Activated CD4-positive, alpha-beta T cell treated with anti-CD3 and anti-CD28 coated beads for 36 hours (primary cell): Measurements from ENCODE around the gene KCNAB1. TPM values are rescaled to one million over a fixed set of nuclear protein-coding genes. Genes with fewer than 3 reads are reported as not detected.

Experiments used
- ATAC-seq: fragments of 200-7000 bp; cut with Tn5 transposase; one replicate; pipeline ENCODE4 v1.10.0; 2021; ENCODE audit warnings: mild to moderate bottlenecking, moderate library complexity
- CTCF ChIA-PET: fragments of 350-600 bp; sonication (Branson Sonifier 250); formaldehyde crosslinking; loops from one replicate; lab custom pipeline; 2021; ENCODE audit warnings: antibody characterized with exemption; lab: Charles Lee
- POLR2A ChIA-PET: fragments of 350-600 bp; sonication (Branson Sonifier 250); formaldehyde crosslinking; loops from one replicate; lab custom pipeline; 2021; ENCODE audit warnings: antibody characterized with exemption, inconsistent platforms; lab: Charles Lee
- DNase-seq: peaks from one replicate; pipeline ENCODE4 v3.0.0-alpha.2; 2020
- H3K27ac Mint-ChIP-seq: one replicate; pipeline ENCODE4 v1.8.0; 2021; ENCODE audit warnings: mixed read lengths
- H3K27me3 Mint-ChIP-seq: one replicate; pipeline ENCODE4 v1.8.0; 2021; ENCODE audit warnings: mixed read lengths
- H3K36me3 Mint-ChIP-seq: one replicate; pipeline ENCODE4 v1.8.0; 2021; ENCODE audit warnings: low read depth, mixed read lengths
- H3K4me1 Mint-ChIP-seq: one replicate; pipeline ENCODE4 v1.8.0; 2021; ENCODE audit warnings: mixed read lengths
- H3K4me3 Mint-ChIP-seq: one replicate; pipeline ENCODE4 v1.8.0; 2021; ENCODE audit warnings: mild to moderate bottlenecking, moderate library complexity, mixed read lengths
- H3K9me3 Mint-ChIP-seq: one replicate; pipeline ENCODE4 v1.8.0; 2021; ENCODE audit warnings: low read depth, mixed read lengths
- intact Hi-C, 2 experiments: fragments of 100-400 bp; cut with DNase I in 1 of 2; cut with micrococcal nuclease in 1 of 2; formaldehyde crosslinking; loops; one replicate each; pipeline versions ENCODE4 v1.14.2 to v1.15.1; 2022 to 2024; cut with DNase I, micrococcal nuclease
- total RNA-seq, 2 experiments: library from RNA; stranded (reverse); gene quantifications; one replicate each; pipeline ENCODE4 v1.2.3, GENCODE V29; 2021

KCNAB1 gene
- total RNA-seq, 2 experiments from 2014 or later, result not detected

- Mint-ChIP-seq H3K36me3 (no peaks in the 10 kb centered on the region), H3K4me1 (no peaks in the 10 kb centered on the region)
- CTCF ChIA-PET, result interaction anchor here (1.0 to 1.4 kb wide), 5 partner anchors 11 to 291 kb away, joined by 3 to 7 read pairs (median 3); no protein-coding TSS in a partner anchor
Observed at GRCh38 chr3:156443079-156443478, 322.7 kb downstream of the KCNAB1 start.

GRCh38 chr3:156445117-156446090, 325.0 kb downstream of the KCNAB1 start:
- H3K9me3 Mint-ChIP-seq, result no peaks in the 10 kb centered on the region
- ATAC-seq (no peak), DNase-seq (no peak)
- no peak overlapping the region for H3K27ac Mint-ChIP-seq
- ChIA-PET CTCF (interaction anchor here (1.0 kb wide), 1 partner anchor 65 kb away, joined by 3 read pairs; no protein-coding TSS in a partner anchor), POLR2A (interaction anchor here (0.7 kb wide), 1 partner anchor 68 kb away, joined by 4 read pairs; no protein-coding TSS in a partner anchor)
- no peaks in the 10 kb centered on the region for H3K36me3 Mint-ChIP-seq
- peaks cover 4% of the 10 kb centered on the region for H3K27me3 Mint-ChIP-seq
- intact Hi-C loops, result no loop called here
- H3K4me1 Mint-ChIP-seq, result no peaks in the 10 kb centered on the region
- H3K4me3 Mint-ChIP-seq, result no peak overlapping the region

More at GRCh38 chr3:156443079-156443478, 322.7 kb downstream of the KCNAB1 start:
- DNase-seq (no peak), ATAC-seq (no peak)
- Mint-ChIP-seq H3K27ac (no peak overlapping the region), H3K9me3 (no peaks in the 10 kb centered on the region), H3K27me3 (peaks cover 8% of the 10 kb centered on the region), H3K4me3 (no peak overlapping the region)
- intact Hi-C loops, result no loop called here
- POLR2A ChIA-PET, result no interaction called here

GRCh38 chr3:156448300-156448699, 327.9 kb downstream of the KCNAB1 start:
- CTCF ChIA-PET, result interaction anchor here (0.6 kb wide), 1 partner anchor 896 kb away, joined by 3 read pairs; no protein-coding TSS in a partner anchor
- ATAC-seq (no peak), DNase-seq (peak; percentile 28)
- Mint-ChIP-seq H3K36me3 (no peaks in the 10 kb centered on the region), H3K4me3 (no peak overlapping the region), H3K9me3 (no peaks in the 10 kb centered on the region), H3K27me3 (peaks cover 6% of the 10 kb centered on the region), H3K27ac (no peak overlapping the region), H3K4me1 (no peaks in the 10 kb centered on the region)
- intact Hi-C loops, result loop anchor here (1.0 kb wide), 2 partner anchors 61 to 62 kb away; no protein-coding TSS in a partner anchor
- POLR2A ChIA-PET, result no interaction called here

GRCh38 chr3:156449710-156450574, 329.6 kb downstream of the KCNAB1 start:
- no peaks in the 10 kb centered on the region for H3K9me3 Mint-ChIP-seq
- ChIA-PET CTCF (interaction anchor here (0.7 to 1.9 kb wide), 9 partner anchors 10 to 1862 kb away, joined by 3 to 12 read pairs (median 4); no protein-coding TSS in a partner anchor), POLR2A (no interaction called here)
- H3K36me3 Mint-ChIP-seq, result no peaks in the 10 kb centered on the region
- intact Hi-C loops, result loop anchor here in 1 of 2 experiments (2.0 kb wide), 1 partner anchor 299 kb away; no protein-coding TSS in a partner anchor
- no peak overlapping the region for H3K27ac Mint-ChIP-seq
- H3K4me1 Mint-ChIP-seq, result no peaks in the 10 kb centered on the region
- ATAC-seq, result no peak
- no peak overlapping the region for H3K4me3 Mint-ChIP-seq
- no peak for DNase-seq
- peaks cover 7% of the 10 kb centered on the region for H3K27me3 Mint-ChIP-seq

GRCh38 chr3:156455839-156456238, 335.5 kb downstream of the KCNAB1 start:
- H3K4me3 Mint-ChIP-seq, result no peak overlapping the region
- H3K27me3 Mint-ChIP-seq, result peaks cover 5% of the 10 kb centered on the region
- DNase-seq, result no peak
- no peak overlapping the region for H3K27ac Mint-ChIP-seq
- ChIA-PET CTCF (interaction anchor here (0.8 kb wide), 1 partner anchor 15 kb away, joined by 4 read pairs; no protein-coding TSS in a partner anchor), POLR2A (no interaction called here)
- intact Hi-C loops, result no loop called here
- ATAC-seq, result no peak
- H3K4me1 Mint-ChIP-seq, result no peaks in the 10 kb centered on the region
- H3K9me3 Mint-ChIP-seq, result no peaks in the 10 kb centered on the region
- no peaks in the 10 kb centered on the region for H3K36me3 Mint-ChIP-seq

GRCh38 chr3:156456771-156457224, 336.4 kb downstream of the KCNAB1 start:
- peaks cover 2% of the 10 kb centered on the region for H3K27me3 Mint-ChIP-seq
- no peaks in the 10 kb centered on the region for H3K4me1 Mint-ChIP-seq
- no peak overlapping the region for H3K4me3 Mint-ChIP-seq
- ChIA-PET POLR2A (no interaction called here), CTCF (interaction anchor here (0.8 kb wide), 1 partner anchor 16 kb away, joined by 4 read pairs; no protein-coding TSS in a partner anchor)
- no peaks in the 10 kb centered on the region for H3K9me3 Mint-ChIP-seq
- DNase-seq (no peak), ATAC-seq (no peak)
- intact Hi-C loops, result no loop called here
- H3K36me3 Mint-ChIP-seq, result no peaks in the 10 kb centered on the region
- H3K27ac Mint-ChIP-seq, result no peak overlapping the region

GRCh38 chr3:156459434-156459833, 339.1 kb downstream of the KCNAB1 start:
- no peak for ATAC-seq
- ChIA-PET CTCF (interaction anchor here (2.1 kb wide), 1 partner anchor 9 kb away, joined by 12 read pairs; no protein-coding TSS in a partner anchor), POLR2A (no interaction called here)
- H3K27ac Mint-ChIP-seq, result no peak overlapping the region
- intact Hi-C loops, result no loop called here
- no peaks in the 10 kb centered on the region for H3K27me3 Mint-ChIP-seq
- DNase-seq, result no peak
- H3K4me1 Mint-ChIP-seq, result no peaks in the 10 kb centered on the region
- H3K36me3 Mint-ChIP-seq, result no peaks in the 10 kb centered on the region
- no peaks in the 10 kb centered on the region for H3K9me3 Mint-ChIP-seq
- H3K4me3 Mint-ChIP-seq, result no peak overlapping the region

- intact Hi-C loops, result no loop called here
- no peaks in the 10 kb centered on the region for H3K9me3 Mint-ChIP-seq
- no peaks in the 10 kb centered on the region for H3K36me3 Mint-ChIP-seq
- H3K4me1 Mint-ChIP-seq, result no peaks in the 10 kb centered on the region
- CTCF ChIA-PET, result interaction anchor here (0.7 to 2.1 kb wide), 2 partner anchors 10 to 100 kb away, joined by 3 to 12 read pairs; no protein-coding TSS in a partner anchor
- ATAC-seq (no peak), DNase-seq (no peak)
- H3K27me3 Mint-ChIP-seq, result no peaks in the 10 kb centered on the region
- POLR2A ChIA-PET, result no interaction called here
- no peak overlapping the region for H3K27ac Mint-ChIP-seq
- H3K4me3 Mint-ChIP-seq, result no peak overlapping the region
Observed at GRCh38 chr3:156460206-156460611, 339.8 kb downstream of the KCNAB1 start.

- ATAC-seq, result no peak
- H3K36me3 Mint-ChIP-seq, result no peaks in the 10 kb centered on the region
- DNase-seq, result no peak
- H3K4me1 Mint-ChIP-seq, result no peaks in the 10 kb centered on the region
- H3K9me3 Mint-ChIP-seq, result no peaks in the 10 kb centered on the region
- intact Hi-C loops, result no loop called here
- ChIA-PET CTCF (no interaction called here), POLR2A (no interaction called here)
- no peak overlapping the region for H3K4me3 Mint-ChIP-seq
- no peak overlapping the region for H3K27ac Mint-ChIP-seq
- no peaks in the 10 kb centered on the region for H3K27me3 Mint-ChIP-seq
Observed at GRCh38 chr3:156461889-156462288, 341.5 kb downstream of the KCNAB1 start.

- Mint-ChIP-seq H3K36me3 (no peaks in the 10 kb centered on the region), H3K27me3 (no peaks in the 10 kb centered on the region), H3K4me3 (no peak overlapping the region), H3K9me3 (no peaks in the 10 kb centered on the region), H3K4me1 (no peaks in the 10 kb centered on the region), H3K27ac (no peak overlapping the region)
- ChIA-PET POLR2A (no interaction called here), CTCF (no interaction called here)
- ATAC-seq (no peak), DNase-seq (no peak)
- intact Hi-C loops, result no loop called here
Observed at GRCh38 chr3:156463123-156463522, 342.7 kb downstream of the KCNAB1 start.

- ChIA-PET POLR2A (no interaction called here), CTCF (interaction anchor here (0.9 to 1.0 kb wide), 2 partner anchors 52 to 58 kb away, joined by 3 read pairs; no protein-coding TSS in a partner anchor)
- no peaks in the 10 kb centered on the region for H3K36me3 Mint-ChIP-seq
- DNase-seq (no peak), ATAC-seq (no peak)
- no peak overlapping the region for H3K27ac Mint-ChIP-seq
- no peaks in the 10 kb centered on the region for H3K9me3 Mint-ChIP-seq
- intact Hi-C loops, result no loop called here
- no peaks in the 10 kb centered on the region for H3K4me1 Mint-ChIP-seq
- H3K4me3 Mint-ChIP-seq, result no peak overlapping the region
- no peaks in the 10 kb centered on the region for H3K27me3 Mint-ChIP-seq
Observed at GRCh38 chr3:156465194-156465593, 344.8 kb downstream of the KCNAB1 start.
